ENCODE results near the gene SOX18. TPM values are rescaled to one million over a fixed set of nuclear protein-coding genes. Genes with fewer than 3 reads are reported as not detected.

SOX18 gene
- total and polyA plus RNA-seq, 2 of the 13 experiments (the other 11 are each of a cell fraction or from before 2014, with no cell fraction given), result 1.6 to 1.9 TPM

DNA sequence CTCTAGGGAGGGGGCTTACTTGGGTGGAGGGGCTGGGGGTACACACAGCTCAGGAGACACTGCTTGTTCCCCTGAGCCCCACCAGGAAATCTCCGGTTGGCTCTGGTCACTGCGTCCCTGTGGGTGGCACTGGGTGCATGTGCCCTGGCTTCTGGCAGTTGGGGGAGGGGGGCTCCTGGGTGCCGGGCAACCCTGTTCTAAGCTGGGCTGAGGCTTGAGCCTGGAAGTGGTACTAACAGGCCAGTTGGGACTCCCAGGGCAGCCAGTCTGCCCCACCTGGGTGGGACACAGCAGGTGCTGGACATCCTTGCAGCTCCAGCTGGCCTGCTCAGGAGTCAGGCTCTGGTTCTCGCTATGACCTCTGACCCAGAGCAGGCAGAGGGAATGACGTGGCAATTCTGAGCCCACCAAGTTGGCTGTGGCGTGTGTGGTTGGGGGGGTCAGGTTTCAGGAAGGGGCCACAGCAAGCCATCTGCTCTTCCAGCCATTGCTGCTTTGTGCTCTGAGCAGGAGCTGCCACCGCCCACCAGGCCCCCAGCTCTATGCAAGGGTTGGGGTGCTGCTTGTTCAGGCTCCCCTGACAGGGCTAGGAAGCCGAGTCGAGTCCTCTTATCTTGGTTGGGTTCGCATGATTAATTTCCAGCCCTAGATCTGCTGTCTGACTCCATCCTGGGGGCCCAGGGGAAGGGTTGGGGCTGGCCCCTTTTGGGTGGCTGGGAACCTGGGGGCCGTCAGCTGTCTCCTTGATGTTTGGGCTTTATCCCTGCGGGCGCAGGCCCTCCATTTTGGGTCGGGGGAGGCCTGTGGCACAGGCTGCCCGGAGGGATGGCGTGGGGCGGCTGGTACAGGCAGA, 12.9 kb downstream of the SOX18 start:
- no peaks in the 10 kb centered on the region for H3K9me3 ChIP-seq (ENCODE audit: low read length)
- ChIA-PET CTCF (ENCODE audit: low intra/inter-chr PET ratio, low total read pairs) (no interaction called here), POLR2A (interaction anchor here (0.8 to 10.1 kb wide), 19 partner anchors 8 to 409 kb away, joined by 3 to 252 read pairs (median 5); partner anchors contain the start of genes GMEB2, OPRL1, PRPF6 and RTEL1)
- peak overlapping the region; percentile 82 for H3K27ac ChIP-seq (ENCODE audit: extremely low read length, insufficient read depth, low read length)
- H3K9ac ChIP-seq (ENCODE audit: insufficient read depth, low read depth, low read length), result peak overlapping the region; percentile 82
- ATAC-seq (peak; percentile 11), FAIRE-seq (peak; percentile 44), DNase-seq (ENCODE audit: low spot score) (peak; percentile 75)
- H3K79me2 ChIP-seq (ENCODE audit: insufficient read depth, low read length), result peaks cover 18% of the 10 kb centered on the region
- in situ Hi-C loops (cut with HindIII; ENCODE audit: extremely low pct_ligation_motif_present, low pct_unique_long_range_greater_than_20kb) (no loop called here), intact Hi-C loops (cut with micrococcal nuclease; ENCODE audit: unreplicated experiment) (loop anchor here (1.0 to 2.0 kb wide), 3 partner anchors 12 to 55 kb away; partner anchors contain the start of gene PRPF6)
- H3K4me3 ChIP-seq (replicated peaks in 1 of 3; ENCODE audit: insufficient read depth in 1 of 3, low read depth in 2 of 3, low read length in 3 of 3), result peak overlapping the region; percentile 57 to 84 (median 71)
- peaks cover 17 to 23% of the 10 kb centered on the region in 2 experiments for H3K36me3 ChIP-seq (replicated peaks in 1 of 2; ENCODE audit: control insufficient read depth in 1 of 2, insufficient read depth in 2 of 2, low read length in 2 of 2)
- H3K4me1 ChIP-seq (ENCODE audit: insufficient read depth, low read length), result peaks cover 63% of the 10 kb centered on the region
- peak overlapping the region; percentile 92 for H3K4me2 ChIP-seq (ENCODE audit: low read depth, low read length)
- H2AFZ ChIP-seq (ENCODE audit: low read length), result no peak overlapping the region
- H4K20me1 ChIP-seq (ENCODE audit: insufficient read depth, low read length), result no peaks in the 10 kb centered on the region
- 11% methylated on average over 12 of the region's 17 CpGs for WGBS (ENCODE audit: low lambda C conversion rate)
- H3K27me3 ChIP-seq (ENCODE audit: control insufficient read depth in 1 of 2, insufficient read depth in 2 of 2, low read length in 2 of 2), result no peaks in the 10 kb centered on the region
- BruUV-seq (replicated peaks), result TSS peak; percentile 61
- TF ChIP-seq AFF4 (CRISPR knock-in tag; IDR thresholded peaks at IDR 0.05) (no peak; the same call in none of the 2 replicates), ARNTL (CRISPR knock-in tag; IDR thresholded peaks at IDR 0.05) (no peak), ZNF10 (CRISPR knock-in tag; IDR thresholded peaks at IDR 0.05; ENCODE audit: borderline replicate concordance, low read depth) (no peak), GPBP1L1 (CRISPR knock-in tag; IDR thresholded peaks at IDR 0.05) (no peak), CHD4 (IDR thresholded peaks at IDR 0.05; ENCODE audit: borderline replicate concordance, low read length) (no peak), ZGPAT (CRISPR knock-in tag; IDR thresholded peaks at IDR 0.05) (peak; percentile 32; the same call in 1 of the 2 replicates), ZFP1 (CRISPR knock-in tag; IDR thresholded peaks at IDR 0.05) (peak; percentile 46; the same call in 1 of the 2 replicates), MIXL1 (CRISPR knock-in tag; IDR thresholded peaks at IDR 0.05) (no peak), ZNF350 (CRISPR knock-in tag; IDR thresholded peaks at IDR 0.05; ENCODE audit: borderline replicate concordance, low read depth) (peak; percentile 83), PRPF4 (IDR thresholded peaks at IDR 0.05; ENCODE audit: low read depth, low read length, poor library complexity, severe bottlenecking) (no peak)

All from HepG2 (cell line).